NCI-H187 treated with DMSO at 0.1 percent for 48 hours (cell line): Measurements from ENCODE around the gene TMEM167A.
A peak's percentile ranks its signal among the peaks of the same experiment; 100 is the strongest.

Source experiments
- DNase-seq: peaks from one replicate; lab custom pipeline; 2025; lab: John Stamatoyannopoulos, UW

Gene TMEM167A

GRCh38 chr5:83035373-83036100, 41.7 kb downstream of the TMEM167A start:
- DNase-seq, result peak; percentile 22

GRCh38 chr5:83034528-83035207, 42.5 kb downstream of the TMEM167A start:
- peak; percentile 69 for DNase-seq

DNA sequence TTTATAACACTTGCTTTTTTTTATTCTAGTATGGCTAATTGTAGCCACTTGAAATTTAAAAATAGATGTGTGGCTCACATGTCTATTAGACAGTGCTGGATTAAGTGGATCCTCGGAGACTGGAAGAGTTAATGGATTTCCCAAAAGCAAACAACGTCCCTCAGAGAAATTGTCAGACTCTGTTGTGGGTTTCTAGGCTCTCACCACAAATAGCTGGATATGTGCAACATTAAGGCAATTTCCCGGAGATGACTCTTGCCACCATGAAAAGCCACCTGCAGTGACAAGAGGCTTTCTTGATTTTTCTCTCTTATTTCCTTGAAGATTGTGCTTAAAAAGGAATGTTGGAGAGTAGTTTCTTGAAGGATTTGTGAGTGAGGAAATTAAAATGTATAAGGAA, 43.2 kb downstream of the TMEM167A start:
- peak; percentile 90 for DNase-seq

DNA sequence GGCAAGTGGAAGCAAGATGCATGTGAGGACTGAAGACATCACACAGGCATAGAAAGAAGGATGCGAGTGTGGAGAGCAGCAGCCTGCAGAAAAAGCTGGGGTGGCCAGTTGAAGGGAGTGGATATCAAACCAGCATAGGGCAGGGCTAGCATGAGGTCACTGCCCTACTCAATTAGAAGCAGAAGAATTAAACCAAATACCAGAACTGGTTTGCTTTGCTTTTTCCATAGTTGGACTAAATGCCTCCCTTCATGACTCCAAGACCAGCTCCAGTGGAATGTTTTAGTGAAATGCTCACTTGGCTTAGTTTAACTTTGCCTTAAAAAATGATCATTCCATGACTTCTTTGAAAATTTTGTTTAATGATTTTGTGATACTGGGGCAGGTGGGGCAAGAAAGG, 45.8 kb downstream of the TMEM167A start:
- DNase-seq, result no peak

- DNase-seq, result no peak
These were observed 47.3 kb downstream of the TMEM167A start for GRCh38 chr5:83029912-83030311.

GRCh38 chr5:83026930-83027687, 50.1 kb downstream of the TMEM167A start:
- DNase-seq, result no peak

DNA sequence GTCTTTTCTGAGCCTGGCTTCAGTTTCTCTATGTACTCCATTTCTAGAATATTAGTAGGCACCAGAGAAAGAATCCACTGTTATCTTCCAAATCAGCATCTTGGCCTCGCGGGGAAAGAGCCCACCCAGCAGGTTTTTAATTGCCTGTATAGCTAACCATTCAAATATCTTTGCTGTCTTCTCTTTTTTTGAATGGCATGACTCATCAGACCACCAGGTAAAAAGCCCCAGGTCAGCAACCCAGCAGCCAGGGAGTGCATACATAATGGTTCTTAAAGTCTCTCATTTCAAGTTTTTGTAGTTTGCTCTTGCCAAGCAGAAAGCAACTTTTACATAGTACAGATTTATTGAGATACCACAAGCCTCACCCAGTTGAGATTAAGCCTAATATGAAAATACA, 50.7 kb downstream of the TMEM167A start:
- DNase-seq, result no peak

GRCh38 chr5:83025690-83026478, 51.3 kb downstream of the TMEM167A start:
- no peak for DNase-seq

DNA sequence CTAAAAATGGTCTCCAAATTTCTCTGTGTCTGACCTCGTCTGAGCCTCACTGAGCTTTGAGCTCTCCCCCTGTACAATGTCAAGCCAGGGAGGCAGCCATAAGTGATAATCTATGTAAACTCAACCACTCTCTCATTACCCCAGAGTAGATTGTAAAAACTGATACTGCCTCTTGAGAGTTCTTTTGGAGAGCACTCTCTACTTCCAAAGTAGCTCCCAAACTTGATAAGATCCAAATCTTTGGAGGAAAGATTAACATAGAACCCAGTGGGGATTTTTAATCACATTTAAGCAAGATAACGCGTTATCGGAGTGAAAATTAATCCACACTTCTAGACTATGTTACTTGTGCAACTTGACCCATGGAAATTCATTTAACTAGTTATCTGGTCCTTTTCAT, 54.9 kb downstream of the TMEM167A start:
- DNase-seq, result no peak

GRCh38 chr5:83015676-83016075, 61.5 kb downstream of the TMEM167A start:
- DNase-seq, result no peak

GRCh38 chr5:83011985-83012384, 65.2 kb downstream of the TMEM167A start:
- no peak for DNase-seq

DNA sequence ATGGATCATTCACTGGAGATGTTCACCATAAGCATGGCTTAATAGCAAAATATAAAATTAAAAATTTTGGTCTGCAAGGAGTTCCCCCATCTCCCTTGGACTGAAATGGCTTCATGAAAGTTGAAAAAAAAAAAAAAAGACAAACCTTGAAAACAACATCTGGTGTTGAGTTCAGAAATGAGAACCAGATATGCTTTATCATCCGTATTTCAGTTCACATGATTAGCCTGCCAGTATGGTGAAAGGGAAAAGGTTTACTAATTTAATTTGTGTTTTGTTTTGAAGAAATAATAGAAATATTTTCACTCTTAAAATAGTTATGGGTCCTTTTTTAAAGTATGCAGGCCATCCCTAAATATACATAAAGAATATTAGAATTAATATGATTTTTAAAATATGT, 67.8 kb downstream of the TMEM167A start:
- DNase-seq, result no peak

GRCh38 chr5:83007755-83008154, 69.4 kb downstream of the TMEM167A start:
- no peak for DNase-seq

DNA sequence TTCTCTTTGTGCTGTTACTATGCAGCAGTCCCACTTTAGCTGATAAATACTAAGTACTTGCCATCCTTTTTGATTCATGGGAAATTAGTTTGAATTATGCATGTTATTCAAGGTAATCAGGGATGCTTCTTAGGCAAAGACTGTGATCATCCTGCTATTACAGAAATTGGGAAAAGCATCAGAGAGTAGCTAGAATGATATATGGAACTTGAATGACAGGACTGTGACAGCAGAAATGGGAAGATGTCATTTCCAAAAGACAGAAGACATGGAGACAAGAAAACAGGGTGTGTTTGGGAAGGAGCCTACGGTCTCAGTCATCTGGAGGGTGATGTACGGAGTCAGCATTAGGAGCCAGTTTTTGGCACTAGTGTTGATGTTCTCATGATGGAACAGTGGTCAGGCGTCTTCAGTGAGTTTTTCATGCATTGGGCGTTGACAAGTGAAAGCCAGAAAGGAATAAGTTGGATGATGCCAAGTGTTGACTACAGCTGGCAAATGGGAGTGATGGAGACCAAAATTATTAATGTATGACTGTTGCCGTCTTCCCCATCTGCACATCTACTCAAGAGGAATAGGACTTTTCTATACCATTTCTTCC, 70.4 kb downstream of the TMEM167A start:
- DNase-seq, result no peak

- DNase-seq, result no peak
These were observed 73.4 kb downstream of the TMEM167A start for GRCh38 chr5:83003791-83004190.
